Heart left ventricle (tissue), 13 donors: ENCODE measurements around the gene PALD1.

Experiments used
- CTCF ChIP-seq, 12 donors: fragments of 200-600 bp; sonication (generic) in 4 of 12; IDR thresholded peaks; one replicate each; pipeline versions ENCODE4 v1.5.0 to v1.8.0; 2018 to 2022; ENCODE audit warnings: antibody characterized with exemption in 12 of 12, mild to moderate bottlenecking in 5 of 12
- POLR2A ChIP-seq, 2 donors: fragments of 450-650 bp; IDR thresholded peaks; one replicate each; pipeline ENCODE4 v1.6.1; 2017; ENCODE audit warnings: antibody characterized with exemption in 2 of 2, mild to moderate bottlenecking in 2 of 2, moderate library complexity in 2 of 2
- donor health status: ischemic (EF 13 %, LVEDD 7.1; RV severe dilation, severe dysfunction).
- donor health status: DM: no; HTN: yes; CAD: no.
- donor health status: DM: no; HTN: no; CAD: no.
- donor health status: ischemic (EF 25% LVEDD 6.9; RV normal size, moderate dysfunction).
- donor health status: ischemic (EF 25% LVEDD 5.7; RV mildly dilated, moderate dysfunction).
- donor health status: ischemic (EF 35%, LVEDD 5.7; RV mildly dilated, moderate dysfunction).
- donor health status: nonischemic (EF 11% LVEDD 7.7; RV severe dilation, severe dysfunction).
- donor health status: DM: yes; HTN: yes; CAD: no.
- donor health status: PGD.
- donor health status: ischemic (EF 29% LVEDD 5.4; RV normal size, mild dysfunction).
- donor health status: nonischemic (EF 23%, LVEDD 6.1; RV moderate dilation, normal function).

DNA sequence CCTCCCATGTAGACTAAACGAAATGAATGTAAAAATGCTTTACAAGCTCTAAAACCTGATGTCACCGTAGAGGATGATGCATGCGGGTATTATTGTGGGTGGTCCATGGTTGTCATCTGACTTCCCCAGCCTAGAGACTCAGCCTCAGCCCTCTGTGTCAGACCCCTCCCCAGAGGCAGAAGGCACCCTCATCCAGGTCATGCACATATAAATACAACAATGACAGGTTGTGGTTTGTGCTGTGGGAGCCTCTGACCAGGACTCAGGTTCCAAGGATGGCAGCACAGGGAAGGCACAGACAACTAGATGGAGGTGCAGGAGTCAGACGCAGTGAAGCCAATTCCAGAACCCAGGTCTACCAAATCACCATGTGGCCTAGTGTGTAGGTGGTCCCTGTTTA lies 33.8 kb upstream of the PALD1 start:
- TF ChIP-seq CTCF (IDR thresholded peaks at IDR 0.05) (no peak), POLR2A (IDR thresholded peaks at IDR 0.05) (no peak)
